ENCODE results near the gene HS2ST1. TPM values are rescaled to one million over a fixed set of nuclear protein-coding genes. Genes with fewer than 3 reads are reported as not detected.

Gene HS2ST1
- polyA plus RNA-seq, 3 donors = 2.6 to 6.0 (median 4.2) TPM

DNA sequence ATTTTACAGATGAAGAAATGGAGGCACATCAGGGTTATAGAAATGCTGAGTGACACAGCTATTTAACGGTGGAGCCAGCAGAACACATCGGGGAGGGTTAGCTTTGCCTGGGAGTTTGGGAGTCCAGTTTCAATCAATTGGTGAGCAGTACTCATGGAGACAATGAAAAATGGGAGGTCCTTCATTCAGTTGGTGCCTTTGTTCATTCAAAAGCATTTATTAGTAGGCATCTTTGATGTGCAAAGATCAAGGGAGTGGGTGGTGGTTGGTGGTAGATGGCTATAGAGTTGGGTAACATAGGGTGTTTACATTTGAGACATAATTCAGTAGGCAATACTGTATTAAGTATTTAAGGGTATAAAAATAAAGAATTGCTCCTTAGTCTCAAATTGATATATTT, 230.5 kb downstream of the HS2ST1 start:
- Histone ChIP-seq H3K4me2 (replicated peaks; ENCODE audit: extremely low read depth, low read length, poor library complexity, severe bottlenecking) (no peak overlapping the region), H2AFZ (ENCODE audit: insufficient read depth, low read depth, low read length, poor library complexity, severe bottlenecking) (no peak overlapping the region), H4K20me1 (ENCODE audit: insufficient read depth, low read length) (no peaks in the 10 kb centered on the region), H3K79me2 (ENCODE audit: insufficient read depth, low read length) (no peaks in the 10 kb centered on the region), H3K27ac (ENCODE audit: low read depth in 1 of 2, low read length in 2 of 2) (no peak overlapping the region), H3K9me3 (replicated peaks in 1 of 2; ENCODE audit: control insufficient read depth in 1 of 2, insufficient read depth in 1 of 2, low read length in 2 of 2) (no peaks in the 10 kb centered on the region), H3K9ac (ENCODE audit: insufficient read depth, low read length, poor library complexity, severe bottlenecking) (no peak overlapping the region), H3K27me3 (ENCODE audit: control insufficient read depth in 2 of 2, insufficient read depth in 2 of 2, low read length in 2 of 2) (no peaks in the 10 kb centered on the region), H3K4me1 (ENCODE audit: control insufficient read depth in 1 of 2, insufficient read depth in 2 of 2, low read length in 2 of 2) (peaks cover 34 to 40% of the 10 kb centered on the region in 2 donors), H3K36me3 (replicated peaks in 1 of 2; ENCODE audit: control insufficient read depth in 1 of 2, insufficient read depth in 2 of 2, low read length in 2 of 2) (no peaks in the 10 kb centered on the region), H3K4me3 (replicated peaks in 1 of 3; ENCODE audit: low read depth in 2 of 3, low read length in 3 of 3) (no peak overlapping the region)
- Mint-ChIP-seq H3K27ac (no peak overlapping the region), H3K4me1 (peaks cover 46% of the 10 kb centered on the region), H3K27me3 (ENCODE audit: low read depth in 3 of 3) (no peaks in the 10 kb centered on the region), H3K4me3 (no peak overlapping the region), H3K9me3 (peaks cover 0 to 4% (median 2%) of the 10 kb centered on the region in 7 donors), H3K36me3 (no peaks in the 10 kb centered on the region)
- 100% methylated on average over 1 of the region's 2 CpGs for WGBS (ENCODE audit: insufficient coverage)
- no peak for DNase-seq
- intact Hi-C loops (cut with micrococcal nuclease) = no loop called here
- TF ChIP-seq, protein P1, sequence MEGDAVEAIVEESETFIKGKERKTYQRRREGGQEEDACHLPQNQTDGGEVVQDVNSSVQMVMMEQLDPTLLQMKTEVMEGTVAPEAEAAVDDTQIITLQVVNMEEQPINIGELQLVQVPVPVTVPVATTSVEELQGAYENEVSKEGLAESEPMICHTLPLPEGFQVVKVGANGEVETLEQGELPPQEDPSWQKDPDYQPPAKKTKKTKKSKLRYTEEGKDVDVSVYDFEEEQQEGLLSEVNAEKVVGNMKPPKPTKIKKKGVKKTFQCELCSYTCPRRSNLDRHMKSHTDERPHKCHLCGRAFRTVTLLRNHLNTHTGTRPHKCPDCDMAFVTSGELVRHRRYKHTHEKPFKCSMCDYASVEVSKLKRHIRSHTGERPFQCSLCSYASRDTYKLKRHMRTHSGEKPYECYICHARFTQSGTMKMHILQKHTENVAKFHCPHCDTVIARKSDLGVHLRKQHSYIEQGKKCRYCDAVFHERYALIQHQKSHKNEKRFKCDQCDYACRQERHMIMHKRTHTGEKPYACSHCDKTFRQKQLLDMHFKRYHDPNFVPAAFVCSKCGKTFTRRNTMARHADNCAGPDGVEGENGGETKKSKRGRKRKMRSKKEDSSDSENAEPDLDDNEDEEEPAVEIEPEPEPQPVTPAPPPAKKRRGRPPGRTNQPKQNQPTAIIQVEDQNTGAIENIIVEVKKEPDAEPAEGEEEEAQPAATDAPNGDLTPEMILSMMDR (IDR thresholded peaks at IDR 0.05) = no peak

DNA sequence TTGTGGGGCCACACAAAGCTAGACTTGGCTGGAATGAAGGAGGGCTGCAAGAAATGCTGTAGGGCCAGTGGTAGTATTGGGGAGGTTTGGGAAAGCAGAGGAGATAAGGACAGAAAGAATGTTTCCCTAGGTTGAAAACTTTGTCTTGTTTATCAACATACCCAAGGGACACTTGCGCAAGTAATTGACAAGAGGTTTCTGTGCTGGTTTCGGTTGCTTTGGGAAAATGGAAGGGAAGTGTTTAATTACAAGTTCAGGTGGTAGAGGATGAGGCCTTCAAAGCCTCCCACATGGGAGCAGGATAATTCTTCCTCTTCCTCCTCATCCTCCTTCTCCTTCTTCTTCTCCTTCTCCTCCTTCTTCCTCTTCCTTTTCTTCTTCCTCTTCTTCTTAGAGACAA, 232.1 kb downstream of the HS2ST1 start:
- Mint-ChIP-seq H3K27ac (peak overlapping the region in 1 of 7 donors; percentile 84), H3K4me3 (no peak overlapping the region), H3K27me3 (ENCODE audit: low read depth in 3 of 3) (peaks cover 0 to 2% (median 0%) of the 10 kb centered on the region in 3 donors), H3K9me3 (peaks cover 0 to 4% (median 2%) of the 10 kb centered on the region in 7 donors), H3K36me3 (no peaks in the 10 kb centered on the region), H3K4me1 (peaks cover 60% of the 10 kb centered on the region)
- H3K9me3 ChIP-seq (replicated peaks in 1 of 2; ENCODE audit: control insufficient read depth in 1 of 2, insufficient read depth in 1 of 2, low read length in 2 of 2) = no peaks in the 10 kb centered on the region
- TF ChIP-seq, protein P1 (IDR thresholded peaks at IDR 0.05) = no peak
- intact Hi-C loops (cut with micrococcal nuclease) = no loop called here
- peak in 1 of 3 donors; percentile 19 for DNase-seq
- H3K9ac ChIP-seq (ENCODE audit: insufficient read depth, low read length, poor library complexity, severe bottlenecking) = no peak overlapping the region
- no peaks in the 10 kb centered on the region for H3K27me3 ChIP-seq (ENCODE audit: control insufficient read depth in 2 of 2, insufficient read depth in 2 of 2, low read length in 2 of 2)
- no peak overlapping the region for H3K4me2 ChIP-seq (replicated peaks; ENCODE audit: extremely low read depth, low read length, poor library complexity, severe bottlenecking)
- peaks cover 48 to 55% of the 10 kb centered on the region in 2 donors for H3K4me1 ChIP-seq (ENCODE audit: control insufficient read depth in 1 of 2, insufficient read depth in 2 of 2, low read length in 2 of 2)
- no peaks in the 10 kb centered on the region for H4K20me1 ChIP-seq (ENCODE audit: insufficient read depth, low read length)
- no peak overlapping the region for H3K4me3 ChIP-seq (replicated peaks in 1 of 3; ENCODE audit: low read depth in 2 of 3, low read length in 3 of 3)
- no CpG with 5 or more reads among the region's 2 CpGs for WGBS (ENCODE audit: insufficient coverage)
- no peak overlapping the region for H3K27ac ChIP-seq (ENCODE audit: low read depth in 1 of 2, low read length in 2 of 2)
- H2AFZ ChIP-seq (ENCODE audit: insufficient read depth, low read depth, low read length, poor library complexity, severe bottlenecking) = no peak overlapping the region
- no peaks in the 10 kb centered on the region for H3K36me3 ChIP-seq (replicated peaks in 1 of 2; ENCODE audit: control insufficient read depth in 1 of 2, insufficient read depth in 2 of 2, low read length in 2 of 2)
- no peaks in the 10 kb centered on the region for H3K79me2 ChIP-seq (ENCODE audit: insufficient read depth, low read length)

Measured in CD14-positive monocyte (primary cell).